ENCODE data around the gene PAQR8. TPM values are rescaled to one million over a fixed set of nuclear protein-coding genes. Genes with fewer than 3 reads are reported as not detected.

PAQR8 gene
- total and polyA plus RNA-seq, 11 donors: 1.3 to 7.5 (median 3.6) TPM

- H3K27ac ChIP-seq: peak overlapping the region; percentile 49 to 90 (median 80)
- intact Hi-C loops (cut with DNase I): loop anchor here in 8 of 10 donors (2.0 to 10.0 kb wide), 6 partner anchors 59 to 79 kb away; partner anchors contain the start of gene MCM3 (in 5 of the 8)
- ATAC-seq (peak; percentile 58 to 70 (median 62)), DNase-seq (peak in 3 of 5 donors; percentile 27 to 54 (median 45))
- no peaks in the 10 kb centered on the region for H3K9me3 ChIP-seq
- H3K4me3 ChIP-seq: peak overlapping the region; percentile 69 to 95 (median 88)
- peaks cover 0 to 25% (median 14%) of the 10 kb centered on the region in 12 donors for H3K4me1 ChIP-seq
- no peak for TF ChIP-seq POLR2A (IDR thresholded peaks at IDR 0.05)
- TF ChIP-seq CTCF (IDR thresholded peaks at IDR 0.05): no peak
- H3K36me3 ChIP-seq: no peaks in the 10 kb centered on the region
- H3K27me3 ChIP-seq: no peaks in the 10 kb centered on the region
- 14 to 15% (median 15%) methylated on average over 17 to 18 of the region's 18 CpGs for WGBS, 4 donors
Observed at GRCh38 chr6:52361414-52361944, 472 bp upstream of the PAQR8 start.

GRCh38 chr6:52362443-52363227 is 684 bp downstream of the PAQR8 start:
- H3K27ac ChIP-seq: peak overlapping the region in 11 of 12 donors; percentile 49 to 90 (median 84)
- peak overlapping the region; percentile 69 to 95 (median 88) for H3K4me3 ChIP-seq
- H3K36me3 ChIP-seq: peaks cover 0 to 3% (median 0%) of the 10 kb centered on the region in 9 donors
- peaks cover 0 to 25% (median 14%) of the 10 kb centered on the region in 12 donors for H3K4me1 ChIP-seq
- TF ChIP-seq CTCF (IDR thresholded peaks at IDR 0.05) (peak in 1 of 12 donors; percentile 13), POLR2A (IDR thresholded peaks at IDR 0.05) (no peak)
- DNase-seq (peak; percentile 32 to 68 (median 38)), ATAC-seq (peak in 3 of 4 donors; percentile 32 to 49 (median 39))
- intact Hi-C loops (cut with DNase I): loop anchor here in 6 of 10 donors (2.0 to 10.0 kb wide), 6 partner anchors 60 to 80 kb away; partner anchors contain the start of gene MCM3 (in 3 of the 6)
- H3K27me3 ChIP-seq: no peaks in the 10 kb centered on the region
- H3K9me3 ChIP-seq: no peaks in the 10 kb centered on the region
- 1 to 2% (median 1%) methylated on average over 43 to 57 of the region's 57 CpGs for WGBS, 4 donors

GRCh38 chr6:52363228-52363867 is 1.4 kb downstream of the PAQR8 start:
- intact Hi-C loops (cut with DNase I): loop anchor here in 6 of 10 donors (2.0 to 10.0 kb wide), 6 partner anchors 61 to 81 kb away; partner anchors contain the start of gene MCM3 (in 3 of the 6)
- H3K4me1 ChIP-seq: peaks cover 0 to 25% (median 14%) of the 10 kb centered on the region in 12 donors
- ATAC-seq (peak in 1 of 4 donors; percentile 4), DNase-seq (no peak)
- H3K36me3 ChIP-seq: peaks cover 0 to 3% (median 0%) of the 10 kb centered on the region in 9 donors
- 61 to 63% (median 62%) methylated on average over 8 of the region's 8 CpGs for WGBS, 4 donors
- peak overlapping the region in 4 of 12 donors; percentile 76 to 88 (median 83) for H3K27ac ChIP-seq
- no peaks in the 10 kb centered on the region for H3K27me3 ChIP-seq
- H3K9me3 ChIP-seq: no peaks in the 10 kb centered on the region
- TF ChIP-seq CTCF (IDR thresholded peaks at IDR 0.05) (no peak), POLR2A (IDR thresholded peaks at IDR 0.05) (no peak)
- H3K4me3 ChIP-seq: peak overlapping the region; percentile 69 to 95 (median 88)

All from heart left ventricle (tissue), 16 donors.